GM19455 (cell line): ENCODE measurements around the gene NCOA5.

Experiments used
- ATAC-seq: cut with Tn5 transposase; IDR thresholded peaks from one replicate; pipeline ENCODE4 v1.9.1; 2021; ENCODE audit not compliant: unreplicated experiment

Gene NCOA5

GRCh38 chr20:46063652-46064054, 26.1 kb downstream of the NCOA5 start:
- ATAC-seq = no peak

- no peak for ATAC-seq
Observed at GRCh38 chr20:46063151-46063550, 26.6 kb downstream of the NCOA5 start.

- ATAC-seq = no peak
Observed at GRCh38 chr20:46062621-46063020, 27.1 kb downstream of the NCOA5 start.

DNA sequence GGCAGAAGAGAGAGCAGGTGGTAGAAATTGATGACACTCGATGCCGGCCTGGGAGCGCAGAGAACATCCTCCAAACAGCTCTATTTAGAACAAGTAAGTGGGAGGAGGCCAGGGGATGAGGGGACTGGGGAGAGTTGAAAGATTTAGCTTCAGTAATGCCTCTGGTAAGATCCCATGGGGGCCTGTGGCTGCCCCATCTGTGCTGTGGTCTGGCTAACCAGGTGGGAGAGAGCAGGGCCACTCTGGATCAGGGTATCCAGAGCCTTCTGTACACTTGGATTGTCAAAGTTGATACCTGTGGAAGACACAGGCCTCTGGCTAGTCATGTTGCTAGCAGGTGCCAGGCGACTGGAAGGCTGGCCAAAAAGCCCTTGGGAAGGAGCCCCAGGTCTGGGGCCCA, 27.6 kb downstream of the NCOA5 start:
- ATAC-seq = no peak

DNA sequence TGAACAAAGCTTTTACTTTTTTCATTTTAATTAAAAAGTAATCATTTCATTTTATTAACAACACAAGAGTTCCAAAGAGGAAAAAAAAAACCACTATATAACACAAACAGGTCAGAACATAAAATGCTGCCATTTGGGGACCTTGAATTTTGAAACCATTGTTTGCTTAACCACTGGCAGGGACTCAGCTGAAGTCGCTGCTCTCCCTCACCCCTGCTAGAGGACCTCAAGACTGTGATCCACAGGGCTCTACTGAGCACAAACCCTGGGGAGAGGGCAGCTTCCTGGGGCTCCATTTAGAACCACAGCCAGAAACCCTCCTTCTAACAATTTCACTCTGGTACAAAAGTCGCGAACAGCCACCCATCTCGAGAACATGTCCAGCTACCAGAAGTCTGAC, 28.8 kb downstream of the NCOA5 start:
- ATAC-seq = no peak

GRCh38 chr20:46060301-46060881, 29.4 kb downstream of the NCOA5 start:
- no peak for ATAC-seq

- no peak for ATAC-seq
Observed at GRCh38 chr20:46058599-46059281, 31.0 kb downstream of the NCOA5 start.

DNA sequence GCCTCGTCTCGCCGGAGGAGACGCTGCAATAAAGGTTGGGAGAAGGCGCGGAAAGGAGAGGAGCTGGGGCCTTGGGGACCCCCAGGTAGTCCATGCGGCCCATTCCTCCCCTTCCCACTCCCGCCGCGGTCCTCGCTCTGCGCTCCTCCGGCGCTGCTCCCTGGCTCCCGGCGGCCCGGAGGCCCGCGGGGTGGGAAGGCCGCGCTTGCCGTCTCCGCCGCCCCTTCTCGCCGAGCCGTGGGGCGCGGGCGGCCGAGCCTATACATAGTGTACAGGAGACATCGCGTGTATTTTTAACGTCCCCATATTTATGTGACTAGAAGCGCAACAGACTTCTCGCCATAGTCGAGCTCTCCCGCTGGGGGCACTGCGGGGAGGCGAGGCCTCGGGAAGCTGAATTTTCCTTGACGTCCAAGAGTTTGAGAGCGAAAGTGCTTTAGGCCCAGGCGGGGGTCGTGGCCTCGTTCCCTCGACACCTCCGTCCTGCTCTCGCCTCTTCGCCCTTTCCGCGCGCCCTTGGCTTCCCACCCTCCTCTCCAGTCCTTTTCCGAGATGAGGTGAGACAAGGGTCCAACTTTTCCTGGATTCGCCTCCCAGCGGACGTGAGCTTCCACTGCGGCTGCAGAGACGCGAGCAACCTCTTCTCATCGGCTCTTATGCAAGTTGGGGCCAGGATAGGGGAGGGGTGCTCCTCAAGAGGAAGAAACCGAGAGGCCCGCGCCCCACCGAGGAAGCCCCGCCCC, 31.7 kb downstream of the NCOA5 start:
- no peak for ATAC-seq

DNA sequence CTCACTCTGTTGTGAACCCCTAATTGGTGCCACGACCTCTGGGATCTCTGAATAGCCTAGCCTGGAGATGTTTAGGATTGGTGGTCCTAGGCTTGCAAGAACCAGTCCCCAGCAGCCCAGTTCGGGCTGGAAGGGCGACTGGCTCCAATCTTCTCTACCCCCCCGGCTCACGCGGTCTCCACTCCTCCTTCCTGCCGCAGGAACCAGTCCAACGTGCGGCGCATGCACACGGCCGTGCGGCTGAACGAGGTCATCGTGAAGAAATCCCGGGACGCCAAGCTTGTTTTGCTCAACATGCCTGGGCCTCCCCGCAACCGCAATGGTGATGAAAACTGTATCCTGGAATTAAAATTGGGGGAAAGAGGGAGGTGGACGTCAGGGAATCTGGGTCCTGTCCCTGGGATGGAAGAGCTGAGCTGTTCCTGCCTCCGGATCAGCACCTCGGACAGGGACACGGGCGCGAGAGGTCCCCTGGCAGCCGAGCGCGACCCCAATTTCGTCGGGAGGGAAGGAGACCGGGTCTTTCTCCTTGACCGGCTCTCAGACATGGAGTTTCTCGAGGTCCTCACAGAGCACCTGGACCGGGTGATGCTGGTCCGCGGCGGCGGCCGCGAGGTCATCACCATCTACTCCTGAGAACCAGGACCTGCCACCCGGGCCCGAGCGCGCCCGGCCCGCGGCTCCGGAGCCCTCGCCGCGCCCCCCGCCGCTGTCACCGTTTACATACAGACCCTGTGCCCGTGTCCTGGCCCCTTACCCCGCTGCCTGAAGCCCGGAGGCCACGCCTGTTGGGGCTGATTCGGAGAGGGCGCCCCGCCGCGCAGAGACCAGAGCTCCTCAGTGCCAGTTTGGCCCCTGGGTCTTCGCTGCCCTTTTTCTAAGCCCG, 32.5 kb downstream of the NCOA5 start:
- ATAC-seq = no peak

GRCh38 chr20:46056027-46056833, 33.5 kb downstream of the NCOA5 start:
- ATAC-seq = no peak

DNA sequence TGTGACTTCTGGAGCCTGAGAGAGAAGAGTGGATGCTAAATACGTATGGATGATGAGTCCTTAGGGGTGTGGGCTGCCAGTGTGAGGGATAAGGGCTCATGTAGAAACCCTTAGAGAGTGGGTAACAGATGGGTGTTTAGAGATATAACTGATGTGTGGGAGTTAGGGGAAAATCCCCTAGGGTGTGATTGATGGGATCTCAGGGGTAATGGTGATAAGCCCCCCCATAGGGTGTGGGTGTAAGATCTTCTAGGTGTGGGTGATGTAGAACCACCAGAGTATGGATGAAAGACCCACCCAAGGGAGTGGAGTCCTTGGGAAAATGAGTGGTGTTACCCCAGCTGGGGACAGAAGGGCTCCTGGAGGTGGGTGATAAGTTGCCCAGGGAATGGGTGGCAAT, 34.5 kb downstream of the NCOA5 start:
- ATAC-seq = no peak

- ATAC-seq = no peak
Observed at GRCh38 chr20:46054606-46055005, 35.2 kb downstream of the NCOA5 start.

GRCh38 chr20:46053416-46053815, 36.3 kb downstream of the NCOA5 start:
- no peak for ATAC-seq

DNA sequence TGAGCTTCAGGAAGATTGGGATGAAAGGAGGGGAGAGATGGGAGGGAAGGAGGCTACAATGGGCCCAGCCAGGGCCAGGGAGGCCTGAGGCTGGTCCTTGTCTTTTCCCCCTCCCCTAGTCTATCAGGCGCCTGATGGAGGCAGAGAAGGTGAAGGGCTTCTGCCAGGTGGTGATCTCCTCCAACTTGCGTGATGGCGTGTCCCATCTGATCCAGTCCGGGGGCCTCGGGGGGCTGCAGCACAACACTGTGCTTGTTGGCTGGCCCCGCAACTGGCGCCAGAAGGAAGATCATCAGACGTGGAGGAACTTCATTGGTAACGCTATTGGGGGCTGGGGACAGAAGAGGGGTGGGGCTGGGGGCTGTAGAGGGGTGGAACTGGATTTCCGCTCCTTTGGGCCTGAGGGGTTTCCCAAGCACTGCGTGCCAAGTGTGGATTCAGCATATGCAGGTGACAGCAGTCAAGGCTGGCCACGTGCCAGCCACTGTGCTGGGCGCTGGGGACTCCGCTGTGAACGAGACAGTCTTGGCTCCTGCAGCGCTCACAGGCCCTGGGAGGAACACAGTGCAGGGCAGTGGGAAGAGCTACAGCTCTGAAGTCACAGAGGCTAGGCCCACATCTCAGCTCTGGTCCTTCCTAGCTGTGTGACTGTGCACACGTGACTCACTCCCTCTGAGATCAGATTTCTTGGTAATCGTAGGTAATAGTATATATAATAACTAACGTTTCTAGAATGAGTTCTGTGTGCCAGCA, 38.0 kb downstream of the NCOA5 start:
- ATAC-seq = no peak

GRCh38 chr20:46050885-46051284, 38.9 kb downstream of the NCOA5 start:
- ATAC-seq = no peak

GRCh38 chr20:46050444-46050843, 39.3 kb downstream of the NCOA5 start:
- no peak for ATAC-seq

DNA sequence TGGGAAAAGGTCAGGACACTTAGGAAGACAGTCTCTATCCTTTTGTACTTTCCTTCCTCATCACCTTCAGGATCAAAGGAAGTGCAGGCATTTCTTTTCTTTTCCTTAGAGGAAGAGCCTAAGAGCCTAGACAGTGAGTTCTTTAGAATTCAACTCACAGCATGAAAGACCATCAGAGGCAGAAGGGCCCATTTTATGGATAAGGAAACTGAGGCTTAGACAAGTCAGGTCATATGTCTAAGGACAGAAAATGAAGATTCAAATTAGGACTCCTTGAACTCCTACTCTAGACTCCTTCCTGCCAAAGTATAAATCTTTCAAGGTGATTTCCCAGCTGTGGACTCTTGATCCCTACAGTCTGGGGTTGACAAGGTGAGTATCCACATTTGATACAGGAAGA, 39.9 kb downstream of the NCOA5 start:
- ATAC-seq = no peak

DNA sequence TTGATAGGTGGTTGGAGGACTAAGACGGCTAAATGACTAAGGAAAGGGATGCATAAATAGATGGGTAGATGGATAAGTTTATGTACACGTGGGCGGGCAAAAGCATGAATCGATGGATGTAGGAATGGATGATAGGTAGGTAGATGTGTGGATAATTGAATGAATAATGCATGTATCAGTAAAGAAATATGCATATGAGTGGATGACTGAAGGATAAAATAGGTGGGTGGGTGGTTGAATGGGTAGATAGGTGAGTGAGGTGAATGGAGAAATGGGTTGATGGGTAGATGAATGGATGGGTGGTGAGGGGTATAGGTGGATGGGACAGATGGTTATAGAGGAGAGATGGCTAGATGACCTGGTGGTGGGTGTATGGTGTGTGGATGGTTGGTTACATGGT, 40.6 kb downstream of the NCOA5 start:
- no peak for ATAC-seq

DNA sequence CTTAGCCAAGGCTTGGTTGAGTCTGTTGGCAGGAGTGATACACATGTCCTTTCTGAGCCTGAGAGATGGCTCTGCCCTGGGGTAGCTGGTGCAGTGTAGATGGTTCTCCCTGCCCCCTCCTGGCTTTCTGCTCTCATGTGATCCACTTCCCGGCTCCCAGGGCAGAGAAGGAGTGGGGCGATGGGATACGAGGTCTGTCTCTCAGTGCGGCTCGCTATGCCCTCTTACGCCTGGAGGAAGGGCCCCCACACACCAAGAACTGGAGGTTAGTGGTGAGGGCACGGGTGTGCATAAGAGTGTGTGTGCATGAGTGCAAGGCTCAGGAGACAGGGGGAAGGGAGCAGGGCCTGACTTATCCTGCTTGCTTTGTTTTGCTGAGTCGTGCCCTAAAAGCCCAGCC, 41.9 kb downstream of the NCOA5 start:
- ATAC-seq = no peak
